ENCODE results near the gene PRKCZ.

The PRKCZ gene

GRCh38 chr1:2024887-2025286, 25.3 kb upstream of the PRKCZ start:
- no peak for DNase-seq (ENCODE audit: low read depth)

GRCh38 chr1:2025491-2025981, 24.7 kb upstream of the PRKCZ start:
- DNase-seq (ENCODE audit: low read depth): no peak

GRCh38 chr1:2027961-2028583, 22.1 kb upstream of the PRKCZ start:
- DNase-seq (ENCODE audit: low read depth): no peak

- no peak for DNase-seq (ENCODE audit: low read depth)
Measured at GRCh38 chr1:2028870-2029560, 21.2 kb upstream of the PRKCZ start.

- no peak for DNase-seq (ENCODE audit: low read depth)
Measured at GRCh38 chr1:2029561-2029960, 20.6 kb upstream of the PRKCZ start.

GRCh38 chr1:2030076-2030871, 19.9 kb upstream of the PRKCZ start:
- no peak for DNase-seq (ENCODE audit: low read depth)

GRCh38 chr1:2031546-2032540, 18.4 kb upstream of the PRKCZ start:
- DNase-seq (ENCODE audit: low read depth): no peak

- no peak for DNase-seq (ENCODE audit: low read depth)
Measured at GRCh38 chr1:2032737-2033136, 17.5 kb upstream of the PRKCZ start.

GRCh38 chr1:2033165-2033564, 17.0 kb upstream of the PRKCZ start:
- no peak for DNase-seq (ENCODE audit: low read depth)

GRCh38 chr1:2036287-2036686, 13.9 kb upstream of the PRKCZ start:
- no peak for DNase-seq (ENCODE audit: low read depth)

GRCh38 chr1:2037314-2037979, 12.8 kb upstream of the PRKCZ start:
- DNase-seq (ENCODE audit: low read depth): no peak

- no peak for DNase-seq (ENCODE audit: low read depth)
Measured at GRCh38 chr1:2038229-2038628, 12.0 kb upstream of the PRKCZ start.

- DNase-seq (ENCODE audit: low read depth): no peak
Measured at GRCh38 chr1:2039251-2039650, 11.0 kb upstream of the PRKCZ start.

- no peak for DNase-seq (ENCODE audit: low read depth)
Measured at GRCh38 chr1:2041305-2041704, 8.9 kb upstream of the PRKCZ start.

GRCh38 chr1:2041887-2042286, 8.3 kb upstream of the PRKCZ start:
- DNase-seq (ENCODE audit: low read depth): no peak

- no peak for DNase-seq (ENCODE audit: low read depth)
Measured at GRCh38 chr1:2042830-2043773, 7.1 kb upstream of the PRKCZ start.

- no peak for DNase-seq (ENCODE audit: low read depth)
Measured at GRCh38 chr1:2043886-2044285, 6.3 kb upstream of the PRKCZ start.

- peak; percentile 58 for DNase-seq (ENCODE audit: low read depth)
Measured at GRCh38 chr1:2044510-2045319, 5.5 kb upstream of the PRKCZ start.
